NB4 (cell line): Measurements from ENCODE around the gene BMP7.

Experiments used
- CTCF ChIP-seq: IDR thresholded peaks from one replicate; pipeline ENCODE4 v1.5.1; 2012; ENCODE audit warnings: low read depth, low read length
- MAX ChIP-seq: IDR thresholded peaks from 2 replicates; pipeline ENCODE4 v1.6.1; 2011; ENCODE audit warnings: low read depth, low read length
- POLR2A ChIP-seq: IDR thresholded peaks from 2 replicates; pipeline ENCODE4 v1.6.1; 2011; ENCODE audit warnings: mild to moderate bottlenecking; ENCODE audit not compliant: insufficient read length; ENCODE audit errors: extremely low read depth

GRCh38 chr20:57150559-57150958 is 115.9 kb downstream of the BMP7 start:
- TF ChIP-seq POLR2A = no peak
- no peak for TF ChIP-seq CTCF
- no peak for TF ChIP-seq MAX
